Stimulated activated memory B cell treated with anti-CD40 and anti-IgM and Interleukin-4, amounts not matched to agents 10 μg/mL and 1 μg/mL and 100 μg/mL, for 72 hours (primary cell): ENCODE data around the gene U2AF2.

ENCODE experiments used
- ATAC-seq: fragments of 150-1000 bp; cut with Tn5 transposase; 2 replicates; pipeline ENCODE4 v1.10.0; 2021
- H3K27ac Mint-ChIP-seq: one replicate; pipeline ENCODE4 v1.8.0; 2022; ENCODE audit warnings: mild to moderate bottlenecking, mixed read lengths
- H3K27me3 Mint-ChIP-seq: one replicate; pipeline ENCODE4 v1.8.0; 2022; ENCODE audit warnings: mixed read lengths
- H3K36me3 Mint-ChIP-seq: one replicate; pipeline ENCODE4 v1.8.0; 2022; ENCODE audit warnings: mixed read lengths
- H3K4me1 Mint-ChIP-seq: one replicate; pipeline ENCODE4 v1.8.0; 2022; ENCODE audit warnings: mixed read lengths
- H3K4me3 Mint-ChIP-seq: one replicate; pipeline ENCODE4 v1.8.0; 2022; ENCODE audit warnings: mild to moderate bottlenecking, moderate library complexity, mixed read lengths
- H3K9me3 Mint-ChIP-seq: one replicate; pipeline ENCODE4 v1.8.0; 2022; ENCODE audit warnings: mixed read lengths

U2AF2 gene

GRCh38 chr19:55680339-55681130 is 25.7 kb downstream of the U2AF2 start:
- H3K4me1 Mint-ChIP-seq = peaks cover 65% of the 10 kb centered on the region
- H3K36me3 Mint-ChIP-seq = peaks cover 56% of the 10 kb centered on the region
- H3K27me3 Mint-ChIP-seq = no peaks in the 10 kb centered on the region
- peak overlapping the region; percentile 22 for H3K4me3 Mint-ChIP-seq
- no peaks in the 10 kb centered on the region for H3K9me3 Mint-ChIP-seq
- no peak overlapping the region for H3K27ac Mint-ChIP-seq
- no peak for ATAC-seq

DNA sequence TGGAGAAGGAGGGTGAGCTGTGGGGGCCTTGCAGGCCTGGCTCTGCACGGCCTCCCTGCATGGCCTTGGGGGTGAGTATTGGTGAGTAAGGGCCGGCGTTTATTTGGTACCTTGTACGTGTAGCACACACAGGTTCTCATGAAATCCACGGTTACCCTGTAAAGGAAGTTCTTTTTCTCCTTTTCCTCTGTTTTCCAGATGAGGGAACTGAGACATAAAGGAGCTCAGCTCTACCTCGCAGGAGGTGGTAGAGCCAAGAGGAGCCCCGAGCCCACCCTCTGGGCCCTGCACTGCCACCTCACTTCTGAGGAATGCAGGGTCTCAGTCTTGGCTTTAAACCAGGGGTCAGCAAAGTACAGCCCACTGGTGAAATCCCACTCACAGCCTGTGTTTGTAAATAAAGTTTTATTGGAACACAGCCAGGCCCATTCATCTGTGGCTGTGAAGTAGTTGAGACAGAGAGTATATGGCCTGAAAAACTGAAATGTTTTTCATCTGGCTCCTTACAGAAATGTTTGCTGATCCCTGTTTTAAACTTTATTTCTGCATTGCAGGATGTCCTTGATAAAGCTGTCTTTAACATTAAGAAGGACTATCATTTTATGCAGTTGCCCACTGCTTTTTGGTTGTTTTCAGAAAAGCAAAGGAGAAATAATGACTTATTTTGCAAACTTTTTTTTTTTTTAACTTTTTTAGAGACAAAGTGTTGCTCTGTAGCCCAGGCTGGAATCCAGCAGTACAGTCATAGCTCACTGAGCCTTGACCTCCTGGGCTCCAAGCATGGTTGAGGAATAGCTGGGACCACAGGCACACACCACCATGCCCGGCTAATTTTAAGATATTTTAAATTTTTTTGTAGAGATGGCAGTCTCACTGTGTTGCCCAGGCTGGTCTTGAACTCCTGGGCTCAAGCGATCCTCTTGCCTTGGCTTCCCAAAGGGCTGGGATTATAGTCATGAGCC is 26.6 kb downstream of the U2AF2 start:
- H3K36me3 Mint-ChIP-seq = peaks cover 62% of the 10 kb centered on the region
- no peaks in the 10 kb centered on the region for H3K27me3 Mint-ChIP-seq
- no peak overlapping the region for H3K27ac Mint-ChIP-seq
- H3K9me3 Mint-ChIP-seq = no peaks in the 10 kb centered on the region
- ATAC-seq = no peak
- no peak overlapping the region for H3K4me3 Mint-ChIP-seq
- H3K4me1 Mint-ChIP-seq = peaks cover 67% of the 10 kb centered on the region

GRCh38 chr19:55683449-55684261 is 28.8 kb downstream of the U2AF2 start:
- ATAC-seq = no peak
- Mint-ChIP-seq H3K4me3 (no peak overlapping the region), H3K4me1 (peaks cover 67% of the 10 kb centered on the region), H3K27me3 (no peaks in the 10 kb centered on the region), H3K9me3 (no peaks in the 10 kb centered on the region), H3K36me3 (peaks cover 60% of the 10 kb centered on the region), H3K27ac (no peak overlapping the region)

DNA sequence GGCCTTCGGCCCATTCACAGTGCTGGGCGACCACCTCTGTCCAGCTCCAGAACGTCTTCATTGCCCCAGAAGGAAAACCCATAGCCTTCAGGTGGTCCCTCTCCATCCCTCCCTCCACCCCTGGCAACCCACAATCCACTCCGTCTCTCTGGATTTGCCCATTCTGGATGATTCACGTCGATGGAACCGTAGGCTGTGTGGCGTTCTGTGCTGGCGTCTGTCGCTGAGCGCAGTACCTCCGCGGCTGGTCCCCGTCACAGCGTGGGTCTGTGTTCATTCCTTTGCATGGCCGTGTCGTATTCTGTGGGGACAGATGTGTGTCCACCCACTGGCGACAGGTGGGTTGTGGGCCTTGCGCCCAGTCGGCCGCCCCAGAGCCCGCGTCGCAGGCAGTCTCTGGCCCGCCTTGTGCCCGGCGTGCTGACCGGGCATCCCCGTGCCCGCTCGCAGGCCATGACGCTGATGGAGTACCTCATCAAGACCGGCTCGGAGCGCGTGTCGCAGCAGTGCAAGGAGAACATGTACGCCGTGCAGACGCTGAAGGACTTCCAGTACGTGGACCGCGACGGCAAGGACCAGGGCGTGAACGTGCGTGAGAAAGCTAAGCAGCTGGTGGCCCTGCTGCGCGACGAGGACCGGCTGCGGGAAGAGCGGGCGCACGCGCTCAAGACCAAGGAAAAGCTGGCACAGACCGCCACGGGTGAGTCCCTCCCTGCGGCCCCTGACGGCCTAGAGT is 30.3 kb downstream of the U2AF2 start:
- Mint-ChIP-seq H3K9me3 (no peaks in the 10 kb centered on the region), H3K27ac (no peak overlapping the region), H3K4me3 (no peak overlapping the region), H3K36me3 (peaks cover 58% of the 10 kb centered on the region), H3K27me3 (no peaks in the 10 kb centered on the region), H3K4me1 (peaks cover 65% of the 10 kb centered on the region)
- no peak for ATAC-seq

- no peak for ATAC-seq
- peaks cover 58% of the 10 kb centered on the region for H3K4me1 Mint-ChIP-seq
- peak overlapping the region; percentile 31 for H3K27ac Mint-ChIP-seq
- H3K4me3 Mint-ChIP-seq = no peak overlapping the region
- H3K9me3 Mint-ChIP-seq = no peaks in the 10 kb centered on the region
- H3K36me3 Mint-ChIP-seq = peaks cover 58% of the 10 kb centered on the region
- no peaks in the 10 kb centered on the region for H3K27me3 Mint-ChIP-seq
Observed at GRCh38 chr19:55685776-55686175, 30.9 kb downstream of the U2AF2 start.

- Mint-ChIP-seq H3K9me3 (no peaks in the 10 kb centered on the region), H3K27ac (peak overlapping the region; percentile 31)
- ATAC-seq = no peak
Observed at GRCh38 chr19:55686311-55687050, 31.6 kb downstream of the U2AF2 start.

DNA sequence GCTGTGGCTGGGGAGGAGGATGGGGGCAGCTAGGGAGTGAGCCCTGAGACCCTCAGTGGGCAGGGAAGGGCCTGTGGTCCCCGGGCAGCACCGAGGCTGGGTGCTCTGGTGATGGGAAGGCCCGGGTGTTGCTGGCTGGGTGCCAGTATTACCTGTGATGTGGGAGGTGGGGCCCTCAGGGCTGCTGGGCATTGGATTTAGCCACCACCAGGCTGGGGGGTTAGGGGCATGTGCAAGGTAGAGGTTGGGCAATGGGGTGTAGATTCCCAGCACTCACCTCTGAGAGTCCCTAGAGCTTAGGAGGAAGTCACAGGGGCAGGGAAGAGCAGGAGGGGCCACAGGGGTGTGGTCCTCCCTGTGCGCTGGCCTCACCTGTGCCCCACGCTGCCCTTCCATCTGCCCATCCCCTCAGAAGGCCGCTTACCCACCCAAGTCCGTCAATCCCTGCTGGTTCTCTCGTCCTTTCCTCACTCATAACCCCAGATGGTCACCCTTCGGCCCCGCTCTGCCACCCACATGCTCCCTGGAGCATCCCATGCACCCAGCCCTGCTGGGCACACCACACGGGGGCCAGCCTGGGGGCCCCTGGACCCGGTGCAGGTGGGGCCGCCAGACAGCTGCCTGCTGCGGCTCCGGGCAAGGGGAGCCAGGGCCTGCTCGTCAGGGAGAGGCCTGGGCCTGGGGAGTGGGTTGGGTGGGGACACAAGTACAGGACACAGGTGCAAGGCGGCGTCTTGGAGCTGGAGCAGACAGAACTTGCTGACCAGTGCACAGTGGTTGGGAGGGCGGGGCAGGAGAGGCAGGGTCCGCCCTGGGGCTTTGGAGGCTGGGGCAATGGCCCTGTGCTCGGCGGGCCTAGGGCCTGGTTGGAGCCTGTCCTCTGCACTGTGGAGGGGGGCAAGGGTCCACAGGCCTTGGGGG is 32.7 kb downstream of the U2AF2 start:
- no peak for ATAC-seq
- no peaks in the 10 kb centered on the region for H3K9me3 Mint-ChIP-seq
- peak overlapping the region; percentile 73 for H3K27ac Mint-ChIP-seq
- peaks cover 56% of the 10 kb centered on the region for H3K4me1 Mint-ChIP-seq
- H3K4me3 Mint-ChIP-seq = no peak overlapping the region
- no peaks in the 10 kb centered on the region for H3K27me3 Mint-ChIP-seq
- peaks cover 62% of the 10 kb centered on the region for H3K36me3 Mint-ChIP-seq

More at GRCh38 chr19:55686311-55687050, 31.6 kb downstream of the U2AF2 start:
- Mint-ChIP-seq H3K4me1 (peaks cover 56% of the 10 kb centered on the region), H3K4me3 (no peak overlapping the region), H3K36me3 (peaks cover 62% of the 10 kb centered on the region), H3K27me3 (no peaks in the 10 kb centered on the region)

DNA sequence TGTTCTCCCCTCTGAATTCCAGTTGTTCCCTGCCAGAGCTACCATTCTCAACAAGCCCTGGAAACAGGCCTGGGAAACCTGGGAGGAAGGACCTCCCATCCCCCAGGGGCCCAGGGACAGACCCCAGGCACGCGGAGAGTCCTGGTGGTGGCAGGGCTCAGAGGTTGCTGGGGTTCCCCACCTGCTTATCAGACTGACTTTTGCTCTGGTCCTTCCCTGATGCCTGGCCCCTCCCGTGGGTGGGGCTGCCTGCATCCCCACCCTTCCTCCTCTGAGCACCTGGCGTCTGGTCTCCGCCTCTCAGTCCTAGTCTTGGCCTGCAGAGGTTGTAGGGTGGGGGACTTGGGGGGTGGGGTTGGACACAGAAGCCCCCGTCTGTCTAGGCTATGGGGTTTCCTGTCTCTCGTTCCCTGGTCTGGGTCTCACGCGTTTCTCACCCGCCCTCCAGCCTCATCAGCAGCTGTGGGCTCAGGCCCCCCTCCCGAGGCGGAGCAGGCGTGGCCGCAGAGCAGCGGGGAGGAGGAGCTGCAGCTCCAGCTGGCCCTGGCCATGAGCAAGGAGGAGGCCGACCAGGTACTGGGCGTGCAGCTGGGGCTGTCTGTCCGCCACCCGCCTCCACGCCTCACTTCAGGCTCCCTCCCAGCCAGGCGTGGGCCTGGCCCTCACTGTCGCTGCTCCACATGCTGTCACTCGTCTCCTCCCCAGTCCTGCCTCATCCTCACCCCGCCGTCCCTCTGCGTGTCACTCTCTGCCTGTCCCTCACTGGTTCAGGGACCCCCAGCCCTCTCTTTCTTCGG is 33.8 kb downstream of the U2AF2 start:
- ATAC-seq = no peak
- H3K4me1 Mint-ChIP-seq = peaks cover 56% of the 10 kb centered on the region
- H3K36me3 Mint-ChIP-seq = peaks cover 63% of the 10 kb centered on the region
- no peaks in the 10 kb centered on the region for H3K27me3 Mint-ChIP-seq
- no peaks in the 10 kb centered on the region for H3K9me3 Mint-ChIP-seq
- H3K4me3 Mint-ChIP-seq = no peak overlapping the region
- H3K27ac Mint-ChIP-seq = peak overlapping the region; percentile 73

- Mint-ChIP-seq H3K27ac (peak overlapping the region; percentile 73), H3K27me3 (no peaks in the 10 kb centered on the region)
Observed at GRCh38 chr19:55689411-55690108, 34.7 kb downstream of the U2AF2 start.

GRCh38 chr19:55690109-55690768 is 35.4 kb downstream of the U2AF2 start:
- Mint-ChIP-seq H3K27me3 (no peaks in the 10 kb centered on the region), H3K9me3 (no peaks in the 10 kb centered on the region), H3K27ac (no peak overlapping the region), H3K4me1 (peaks cover 47% of the 10 kb centered on the region), H3K36me3 (peaks cover 62% of the 10 kb centered on the region), H3K4me3 (no peak overlapping the region)
- no peak for ATAC-seq

More at GRCh38 chr19:55689411-55690108, 34.7 kb downstream of the U2AF2 start:
- no peaks in the 10 kb centered on the region for H3K9me3 Mint-ChIP-seq
- no peak for ATAC-seq
- peaks cover 54% of the 10 kb centered on the region for H3K4me1 Mint-ChIP-seq
- H3K36me3 Mint-ChIP-seq = peaks cover 64% of the 10 kb centered on the region
- H3K4me3 Mint-ChIP-seq = no peak overlapping the region

GRCh38 chr19:55690769-55691545 is 36.1 kb downstream of the U2AF2 start:
- Mint-ChIP-seq H3K27ac (no peak overlapping the region), H3K36me3 (peaks cover 62% of the 10 kb centered on the region), H3K4me3 (no peak overlapping the region), H3K4me1 (peaks cover 40% of the 10 kb centered on the region), H3K9me3 (no peaks in the 10 kb centered on the region), H3K27me3 (no peaks in the 10 kb centered on the region)
- ATAC-seq = no peak
